ENCODE results near the gene GRIN3A. TPM values are rescaled to one million over a fixed set of nuclear protein-coding genes. Genes with fewer than 3 reads are reported as not detected.

Gene GRIN3A
- total RNA-seq, 2 experiments from 2014 or later: not detected

DNA sequence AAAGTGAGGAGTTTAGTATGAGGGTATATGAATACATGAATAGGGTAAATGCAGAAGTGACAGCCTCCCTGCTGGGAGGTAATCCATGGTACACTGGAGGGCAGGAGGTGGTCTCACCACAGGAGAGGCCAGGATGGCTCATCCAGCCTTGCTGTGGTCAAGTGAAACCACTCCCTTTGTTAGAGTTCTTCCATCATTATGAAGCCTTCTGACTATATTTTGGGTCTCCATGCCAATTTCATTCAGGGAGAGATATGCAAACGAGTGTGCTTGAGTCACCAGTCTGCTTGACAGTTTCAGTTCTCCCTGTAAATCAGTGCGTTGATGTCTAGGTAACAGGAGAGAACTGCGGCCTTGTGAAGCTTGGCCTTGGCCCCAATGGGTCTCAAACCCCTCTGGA lies 160.1 kb downstream of the GRIN3A start:
- POLR2A ChIA-PET: no interaction called here
- H3K27me3 Mint-ChIP-seq: no peaks in the 10 kb centered on the region
- peaks cover 2% of the 10 kb centered on the region for H3K36me3 Mint-ChIP-seq (ENCODE audit: low read depth)
- H3K27ac Mint-ChIP-seq: no peak overlapping the region
- CTCF ChIA-PET: no interaction called here
- no peak overlapping the region for H3K4me3 Mint-ChIP-seq
- intact Hi-C loops (cut with micrococcal nuclease): no loop called here
- no peak for ATAC-seq
- TF ChIP-seq, protein P1, sequence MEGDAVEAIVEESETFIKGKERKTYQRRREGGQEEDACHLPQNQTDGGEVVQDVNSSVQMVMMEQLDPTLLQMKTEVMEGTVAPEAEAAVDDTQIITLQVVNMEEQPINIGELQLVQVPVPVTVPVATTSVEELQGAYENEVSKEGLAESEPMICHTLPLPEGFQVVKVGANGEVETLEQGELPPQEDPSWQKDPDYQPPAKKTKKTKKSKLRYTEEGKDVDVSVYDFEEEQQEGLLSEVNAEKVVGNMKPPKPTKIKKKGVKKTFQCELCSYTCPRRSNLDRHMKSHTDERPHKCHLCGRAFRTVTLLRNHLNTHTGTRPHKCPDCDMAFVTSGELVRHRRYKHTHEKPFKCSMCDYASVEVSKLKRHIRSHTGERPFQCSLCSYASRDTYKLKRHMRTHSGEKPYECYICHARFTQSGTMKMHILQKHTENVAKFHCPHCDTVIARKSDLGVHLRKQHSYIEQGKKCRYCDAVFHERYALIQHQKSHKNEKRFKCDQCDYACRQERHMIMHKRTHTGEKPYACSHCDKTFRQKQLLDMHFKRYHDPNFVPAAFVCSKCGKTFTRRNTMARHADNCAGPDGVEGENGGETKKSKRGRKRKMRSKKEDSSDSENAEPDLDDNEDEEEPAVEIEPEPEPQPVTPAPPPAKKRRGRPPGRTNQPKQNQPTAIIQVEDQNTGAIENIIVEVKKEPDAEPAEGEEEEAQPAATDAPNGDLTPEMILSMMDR (IDR thresholded peaks at IDR 0.05): no peak
- no peaks in the 10 kb centered on the region for H3K9me3 Mint-ChIP-seq
- peaks cover 10% of the 10 kb centered on the region for H3K4me1 Mint-ChIP-seq (ENCODE audit: low read depth)
- DNase-seq: no peak

DNA sequence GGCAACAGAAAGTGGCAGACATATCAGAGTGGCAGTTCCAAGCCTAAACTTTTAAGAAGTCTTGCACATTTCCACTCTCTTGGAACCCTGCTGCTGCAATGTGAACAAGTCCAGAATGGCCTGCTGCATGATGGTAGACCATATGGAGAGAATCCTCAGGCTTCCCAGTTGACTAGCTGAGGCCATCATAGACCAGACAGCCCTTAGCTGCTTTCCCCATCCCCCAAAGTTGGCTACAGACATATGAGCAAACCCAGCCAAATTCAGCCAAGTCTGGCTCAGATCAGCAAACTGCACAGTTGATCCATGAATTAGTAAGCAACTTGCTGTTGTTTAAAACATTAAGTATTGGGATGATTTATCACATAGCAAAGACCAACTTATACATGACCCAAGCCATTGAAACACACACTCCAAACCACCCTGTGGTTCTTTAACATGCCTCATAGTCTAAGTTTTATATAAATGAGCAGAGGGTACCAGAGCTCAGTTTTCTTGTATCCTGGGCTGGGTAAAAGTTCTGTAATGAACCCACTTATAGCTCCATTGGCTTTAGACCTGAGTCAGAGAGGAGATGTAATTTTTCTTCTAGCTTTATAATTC lies 163.6 kb downstream of the GRIN3A start:
- Mint-ChIP-seq H3K4me3 (no peak overlapping the region), H3K4me1 (ENCODE audit: low read depth) (peaks cover 46% of the 10 kb centered on the region), H3K27ac (no peak overlapping the region), H3K27me3 (no peaks in the 10 kb centered on the region), H3K9me3 (no peaks in the 10 kb centered on the region), H3K36me3 (ENCODE audit: low read depth) (peaks cover 6% of the 10 kb centered on the region)
- TF ChIP-seq, protein P1 (IDR thresholded peaks at IDR 0.05): no peak
- DNase-seq (no peak), ATAC-seq (no peak)
- ChIA-PET CTCF (no interaction called here), POLR2A (no interaction called here)
- intact Hi-C loops (cut with micrococcal nuclease): no loop called here

DNA sequence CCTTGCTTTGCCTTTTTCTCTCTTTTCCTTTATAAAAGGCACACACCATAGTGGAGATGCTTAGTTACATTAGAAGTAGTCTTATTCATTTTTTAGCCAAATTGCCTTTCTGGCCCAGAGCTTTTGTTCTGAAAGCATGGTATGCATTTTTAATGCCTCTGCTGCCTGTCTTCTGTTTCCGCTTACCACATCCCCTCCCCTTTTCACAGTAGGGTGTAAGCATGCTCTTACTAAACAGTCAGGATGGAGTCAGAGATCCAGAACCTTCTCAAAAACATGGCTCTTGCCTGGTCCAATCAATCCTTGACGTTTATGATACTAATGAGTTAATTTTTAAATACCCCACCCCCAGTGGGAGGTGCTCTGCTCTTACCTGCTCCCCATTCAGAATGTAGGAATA lies 166.1 kb downstream of the GRIN3A start:
- Mint-ChIP-seq H3K36me3 (ENCODE audit: low read depth) (peaks cover 23% of the 10 kb centered on the region), H3K4me1 (ENCODE audit: low read depth) (peaks cover 67% of the 10 kb centered on the region), H3K9me3 (no peaks in the 10 kb centered on the region), H3K27ac (peak overlapping the region; percentile 70), H3K4me3 (no peak overlapping the region), H3K27me3 (no peaks in the 10 kb centered on the region)
- TF ChIP-seq, protein P1 (IDR thresholded peaks at IDR 0.05): no peak
- intact Hi-C loops (cut with micrococcal nuclease): no loop called here
- CTCF ChIA-PET: interaction anchor here (0.6 to 1.3 kb wide), 2 partner anchors 29 to 42 kb away, joined by 3 to 4 read pairs; no protein-coding TSS in a partner anchor
- no peak for DNase-seq
- POLR2A ChIA-PET: interaction anchor here (1.5 kb wide), 1 partner anchor 38 kb away, joined by 5 read pairs; the partner anchor contains the start of gene RNF20
- peak; percentile 54 for ATAC-seq

DNA sequence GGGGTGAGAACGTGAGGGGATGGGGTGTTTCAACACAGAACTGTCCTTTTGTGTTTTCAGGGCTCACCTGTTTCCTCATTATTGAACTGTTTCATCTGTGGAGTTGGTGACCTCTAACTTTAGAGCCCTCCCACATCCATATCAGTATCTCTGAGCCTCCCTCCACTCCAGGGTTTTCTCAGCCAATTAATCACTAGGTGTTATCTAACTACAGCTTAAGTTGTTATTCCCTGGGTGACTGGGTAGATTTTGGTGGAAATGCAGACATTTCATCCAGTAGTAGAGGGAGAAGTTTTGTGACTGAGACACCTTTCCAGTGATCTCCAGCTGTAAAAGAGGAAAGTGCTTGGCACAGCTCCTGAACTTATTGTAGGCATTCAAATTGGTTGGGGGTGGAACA lies 167.3 kb downstream of the GRIN3A start:
- intact Hi-C loops (cut with micrococcal nuclease): no loop called here
- ATAC-seq: no peak
- CTCF ChIA-PET: interaction anchor here (0.6 to 1.3 kb wide), 3 partner anchors 30 to 41 kb away, joined by 3 to 4 read pairs (median 3); no protein-coding TSS in a partner anchor
- Mint-ChIP-seq H3K9me3 (no peaks in the 10 kb centered on the region), H3K36me3 (ENCODE audit: low read depth) (peaks cover 28% of the 10 kb centered on the region), H3K4me1 (ENCODE audit: low read depth) (peaks cover 72% of the 10 kb centered on the region), H3K27ac (peak overlapping the region; percentile 84), H3K27me3 (no peaks in the 10 kb centered on the region), H3K4me3 (no peak overlapping the region)
- POLR2A ChIA-PET: interaction anchor here (0.6 to 1.8 kb wide), 3 partner anchors 9 to 131 kb away, joined by 3 to 5 read pairs (median 3); no protein-coding TSS in a partner anchor
- TF ChIP-seq, protein P1 (IDR thresholded peaks at IDR 0.05): no peak
- no peak for DNase-seq

DNA sequence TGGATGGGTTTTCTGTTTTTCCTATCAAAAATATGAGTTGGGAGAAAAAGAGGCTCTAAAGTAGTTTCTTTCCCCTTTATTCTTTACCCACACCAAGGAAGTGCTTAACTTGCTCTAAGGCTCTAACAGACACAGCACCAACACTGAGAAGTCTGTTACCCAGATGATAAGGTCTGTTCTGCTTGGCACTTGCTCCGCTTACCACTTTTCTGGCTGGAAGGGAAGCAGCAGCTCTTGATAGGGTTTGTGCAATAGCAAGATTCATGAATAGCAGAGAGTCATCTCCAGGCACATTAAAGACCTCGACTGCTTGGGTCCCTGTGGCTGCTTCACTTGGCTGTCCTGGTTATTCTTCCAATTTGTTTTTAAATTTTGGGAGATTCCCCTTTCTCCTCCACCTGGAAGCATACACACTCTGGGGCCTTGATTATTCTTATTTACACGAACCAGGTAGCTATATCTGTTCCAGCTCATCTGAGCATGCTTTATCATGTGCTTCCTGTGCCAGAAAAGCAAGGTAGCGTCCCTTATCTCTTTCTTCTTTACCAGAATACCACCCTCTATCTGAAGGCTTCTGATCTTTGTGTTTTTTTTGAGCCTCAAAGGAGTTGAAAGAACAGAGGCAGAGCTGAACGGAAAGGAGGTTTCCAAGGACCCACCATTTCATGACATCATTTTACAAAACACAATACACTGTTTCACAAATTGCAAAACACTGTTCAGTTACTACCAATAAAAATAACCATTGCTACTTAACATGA lies 168.5 kb downstream of the GRIN3A start:
- no peaks in the 10 kb centered on the region for H3K27me3 Mint-ChIP-seq
- peak overlapping the region; percentile 84 for H3K27ac Mint-ChIP-seq
- H3K9me3 Mint-ChIP-seq: no peaks in the 10 kb centered on the region
- peaks cover 72% of the 10 kb centered on the region for H3K4me1 Mint-ChIP-seq (ENCODE audit: low read depth)
- peaks cover 37% of the 10 kb centered on the region for H3K36me3 Mint-ChIP-seq (ENCODE audit: low read depth)
- TF ChIP-seq, protein P1 (IDR thresholded peaks at IDR 0.05): no peak
- no peak overlapping the region for H3K4me3 Mint-ChIP-seq
- DNase-seq (no peak), ATAC-seq (peak; percentile 54)
- POLR2A ChIA-PET: interaction anchor here (1.8 kb wide), 1 partner anchor 10 kb away, joined by 5 read pairs; no protein-coding TSS in a partner anchor
- CTCF ChIA-PET: no interaction called here
- intact Hi-C loops (cut with micrococcal nuclease): no loop called here
